Measurements from ENCODE around the gene OR10V1.

The OR10V1 gene

GRCh38 chr11:59671471-59671870 lies 42.2 kb downstream of the OR10V1 start (continued):
- TF ChIP-seq, protein P1, sequence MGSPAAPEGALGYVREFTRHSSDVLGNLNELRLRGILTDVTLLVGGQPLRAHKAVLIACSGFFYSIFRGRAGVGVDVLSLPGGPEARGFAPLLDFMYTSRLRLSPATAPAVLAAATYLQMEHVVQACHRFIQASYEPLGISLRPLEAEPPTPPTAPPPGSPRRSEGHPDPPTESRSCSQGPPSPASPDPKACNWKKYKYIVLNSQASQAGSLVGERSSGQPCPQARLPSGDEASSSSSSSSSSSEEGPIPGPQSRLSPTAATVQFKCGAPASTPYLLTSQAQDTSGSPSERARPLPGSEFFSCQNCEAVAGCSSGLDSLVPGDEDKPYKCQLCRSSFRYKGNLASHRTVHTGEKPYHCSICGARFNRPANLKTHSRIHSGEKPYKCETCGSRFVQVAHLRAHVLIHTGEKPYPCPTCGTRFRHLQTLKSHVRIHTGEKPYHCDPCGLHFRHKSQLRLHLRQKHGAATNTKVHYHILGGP (tag by site-specific recombination; IDR thresholded peaks at IDR 0.05), result no peak
- TF ChIP-seq YY1 (tag by site-specific recombination; IDR thresholded peaks at IDR 0.05) (no peak), ZNF19 (tag by site-specific recombination; IDR thresholded peaks at IDR 0.05; ENCODE audit: low read depth) (no peak), PATZ1 (tag by site-specific recombination; IDR thresholded peaks at IDR 0.05) (no peak), HOXD13 (CRISPR knock-in tag; IDR thresholded peaks at IDR 0.05; ENCODE audit: borderline replicate concordance) (no peak), ZNF202 (tag by site-specific recombination; IDR thresholded peaks at IDR 0.05; ENCODE audit: borderline replicate concordance) (no peak), KLF9 (tag by site-specific recombination; IDR thresholded peaks at IDR 0.05; ENCODE audit: low read depth) (no peak), KLF16 (tag by site-specific recombination; IDR thresholded peaks at IDR 0.05) (no peak), ZNF223 (tag by site-specific recombination; IDR thresholded peaks at IDR 0.05) (no peak)
- TF ChIP-seq, protein P2, sequence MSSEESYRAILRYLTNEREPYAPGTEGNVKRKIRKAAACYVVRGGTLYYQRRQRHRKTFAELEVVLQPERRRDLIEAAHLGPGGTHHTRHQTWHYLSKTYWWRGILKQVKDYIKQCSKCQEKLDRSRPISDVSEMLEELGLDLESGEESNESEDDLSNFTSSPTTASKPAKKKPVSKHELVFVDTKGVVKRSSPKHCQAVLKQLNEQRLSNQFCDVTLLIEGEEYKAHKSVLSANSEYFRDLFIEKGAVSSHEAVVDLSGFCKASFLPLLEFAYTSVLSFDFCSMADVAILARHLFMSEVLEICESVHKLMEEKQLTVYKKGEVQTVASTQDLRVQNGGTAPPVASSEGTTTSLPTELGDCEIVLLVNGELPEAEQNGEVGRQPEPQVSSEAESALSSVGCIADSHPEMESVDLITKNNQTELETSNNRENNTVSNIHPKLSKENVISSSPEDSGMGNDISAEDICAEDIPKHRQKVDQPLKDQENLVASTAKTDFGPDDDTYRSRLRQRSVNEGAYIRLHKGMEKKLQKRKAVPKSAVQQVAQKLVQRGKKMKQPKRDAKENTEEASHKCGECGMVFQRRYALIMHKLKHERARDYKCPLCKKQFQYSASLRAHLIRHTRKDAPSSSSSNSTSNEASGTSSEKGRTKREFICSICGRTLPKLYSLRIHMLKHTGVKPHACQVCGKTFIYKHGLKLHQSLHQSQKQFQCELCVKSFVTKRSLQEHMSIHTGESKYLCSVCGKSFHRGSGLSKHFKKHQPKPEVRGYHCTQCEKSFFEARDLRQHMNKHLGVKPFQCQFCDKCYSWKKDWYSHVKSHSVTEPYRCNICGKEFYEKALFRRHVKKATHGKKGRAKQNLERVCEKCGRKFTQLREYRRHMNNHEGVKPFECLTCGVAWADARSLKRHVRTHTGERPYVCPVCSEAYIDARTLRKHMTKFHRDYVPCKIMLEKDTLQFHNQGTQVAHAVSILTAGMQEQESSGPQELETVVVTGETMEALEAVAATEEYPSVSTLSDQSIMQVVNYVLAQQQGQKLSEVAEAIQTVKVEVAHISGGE (tag by site-specific recombination; conservative IDR thresholded peaks at IDR 0.05; ENCODE audit: low read depth), result no peak

GRCh38 chr11:59669611-59670009 lies 44.0 kb downstream of the OR10V1 start:
- no peaks in the 10 kb centered on the region for H3K4me1 ChIP-seq (ENCODE audit: control insufficient read depth, insufficient read depth, low read length)
- no peaks in the 10 kb centered on the region for H3K9me3 ChIP-seq (ENCODE audit: control insufficient read depth, insufficient read depth, low read depth, low read length)
- no peak for TF ChIP-seq ZNF18 (tag by site-specific recombination; IDR thresholded peaks at IDR 0.05)
- no peak for TF ChIP-seq BCL11B (tag by site-specific recombination; IDR thresholded peaks at IDR 0.05; ENCODE audit: low read depth)
- TF ChIP-seq MYNN (tag by site-specific recombination; IDR thresholded peaks at IDR 0.05; ENCODE audit: borderline replicate concordance), result no peak
- TF ChIP-seq ZNF843 (tag by site-specific recombination; IDR thresholded peaks at IDR 0.05), result no peak
- 0 out of 2 replicates have a peak, but pooled peaks have one; percentile 50 for TF ChIP-seq ZBTB20 (tag by site-specific recombination; IDR thresholded peaks at IDR 0.05)
- TF ChIP-seq ZNF416 (tag by site-specific recombination; IDR thresholded peaks at IDR 0.05), result no peak
- 0 out of 2 replicates have a peak, but pooled peaks have one; percentile 2 for TF ChIP-seq ZNF600 (tag by site-specific recombination; IDR thresholded peaks at IDR 0.05)
- no peak for TF ChIP-seq ZFP41 (tag by site-specific recombination; IDR thresholded peaks at IDR 0.05; ENCODE audit: borderline replicate concordance)
- TF ChIP-seq ZNF610 (tag by site-specific recombination; IDR thresholded peaks at IDR 0.05; ENCODE audit: borderline replicate concordance), result 0 out of 2 replicates have a peak, but pooled peaks have one; percentile 24
- no peak for TF ChIP-seq ZNF560 (tag by site-specific recombination; IDR thresholded peaks at IDR 0.05; ENCODE audit: borderline replicate concordance)
- TF ChIP-seq, protein P3, sequence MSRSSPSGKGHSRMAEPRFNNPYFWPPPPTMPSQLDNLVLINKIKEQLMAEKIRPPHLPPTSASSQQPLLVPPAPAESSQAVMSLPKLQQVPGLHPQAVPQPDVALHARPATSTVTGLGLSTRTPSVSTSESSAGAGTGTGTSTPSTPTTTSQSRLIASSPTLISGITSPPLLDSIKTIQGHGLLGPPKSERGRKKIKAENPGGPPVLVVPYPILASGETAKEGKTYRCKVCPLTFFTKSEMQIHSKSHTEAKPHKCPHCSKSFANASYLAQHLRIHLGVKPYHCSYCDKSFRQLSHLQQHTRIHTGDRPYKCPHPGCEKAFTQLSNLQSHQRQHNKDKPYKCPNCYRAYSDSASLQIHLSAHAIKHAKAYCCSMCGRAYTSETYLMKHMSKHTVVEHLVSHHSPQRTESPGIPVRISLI (tag by site-specific recombination; IDR thresholded peaks at IDR 0.05), result 0 out of 2 replicates have a peak, but pooled peaks have one; percentile 10
- no peak for TF ChIP-seq ZNF837 (tag by site-specific recombination; IDR thresholded peaks at IDR 0.05)
- peak; percentile 44; the same call in 1 of the 2 replicates for TF ChIP-seq ZBTB17 (tag by site-specific recombination; IDR thresholded peaks at IDR 0.05)
- no peak for TF ChIP-seq ELK4 (IDR thresholded peaks at IDR 0.05; ENCODE audit: borderline replicate concordance, low read depth, low read length)
- TF ChIP-seq ZNF335 (tag by site-specific recombination; conservative IDR thresholded peaks at IDR 0.05), result 0 out of 2 replicates have a peak, but pooled peaks have one; percentile 26
- CTCF ChIA-PET, result interaction anchor here (0.5 to 1.9 kb wide), 4 partner anchors 11 to 1908 kb away, joined by 3 to 11 read pairs (median 3); partner anchors contain the start of gene CTNND1
- H3K36me3 ChIP-seq (ENCODE audit: control insufficient read depth in 2 of 2, insufficient read depth in 1 of 2, low read length in 2 of 2), result peaks cover 20 to 23% of the 10 kb centered on the region in 2 experiments
- POLR2A ChIA-PET, result interaction anchor here (0.6 to 1.8 kb wide), 23 partner anchors 8 to 356 kb away, joined by 3 to 39 read pairs (median 5); partner anchors contain the start of genes MRPL16, OSBP and STX3
- peak overlapping the region; percentile 66; the same call in 1 of the 2 replicates for H3K27ac ChIP-seq (ENCODE audit: extremely low read depth, low read depth, low read length)
- peak overlapping the region; percentile 80 for H3K4me3 ChIP-seq (ENCODE audit: low read depth, low read length)
